ENCODE measurements around the gene GFRA1. TPM values are rescaled to one million over a fixed set of nuclear protein-coding genes. Genes with fewer than 3 reads are reported as not detected.

GFRA1 gene
- total RNA-seq, 4 donors from 2014 or later, result 57.9 to 104 (median 61.6) TPM

GRCh38 chr10:116281775-116282174 lies 8.8 kb upstream of the GFRA1 start:
- Histone ChIP-seq H3K4me1 (peaks cover 0 to 3% (median 0%) of the 10 kb centered on the region in 4 donors), H3K4me3 (no peak overlapping the region), H3K27ac (no peak overlapping the region), H3K27me3 (no peaks in the 10 kb centered on the region), H3K36me3 (no peaks in the 10 kb centered on the region), H3K9me3 (no peaks in the 10 kb centered on the region)
- 81 to 94% methylated on average over 3 of the region's 3 CpGs for WGBS, 2 donors
- no peak for TF ChIP-seq POLR2A (IDR thresholded peaks at IDR 0.05)
- TF ChIP-seq CTCF (IDR thresholded peaks at IDR 0.05), result no peak
- TF ChIP-seq EP300 (IDR thresholded peaks at IDR 0.05), result no peak
- DNase-seq (ENCODE audit: low spot score in 2 of 2), result no peak

GRCh38 chr10:116278846-116279245 lies 5.8 kb upstream of the GFRA1 start:
- Histone ChIP-seq H3K27ac (peak overlapping the region in 3 of 4 donors; percentile 32 to 89 (median 79)), H3K4me3 (no peak overlapping the region), H3K4me1 (peaks cover 0 to 12% (median 1%) of the 10 kb centered on the region in 4 donors), H3K36me3 (no peaks in the 10 kb centered on the region), H3K9me3 (no peaks in the 10 kb centered on the region), H3K27me3 (peaks cover 0 to 10% of the 10 kb centered on the region in 2 donors)
- TF ChIP-seq EP300 (IDR thresholded peaks at IDR 0.05) (peak in 1 of 2 donors; percentile 23), CTCF (IDR thresholded peaks at IDR 0.05) (no peak), POLR2A (IDR thresholded peaks at IDR 0.05) (no peak)
- no peak for DNase-seq (ENCODE audit: low spot score in 2 of 2)
- WGBS, 2 donors, result 36 to 39% methylated on average over 6 of the region's 6 CpGs

GRCh38 chr10:116276981-116277380 lies 4.0 kb upstream of the GFRA1 start:
- DNase-seq (ENCODE audit: low spot score in 2 of 2), result no peak
- Histone ChIP-seq H3K9me3 (no peaks in the 10 kb centered on the region), H3K4me3 (no peak overlapping the region), H3K4me1 (peaks cover 0 to 30% (median 1%) of the 10 kb centered on the region in 4 donors), H3K36me3 (no peaks in the 10 kb centered on the region), H3K27ac (no peak overlapping the region), H3K27me3 (peaks cover 0 to 10% of the 10 kb centered on the region in 2 donors)
- TF ChIP-seq EP300 (IDR thresholded peaks at IDR 0.05) (no peak), CTCF (IDR thresholded peaks at IDR 0.05) (no peak), POLR2A (IDR thresholded peaks at IDR 0.05) (no peak)
- WGBS, 2 donors, result 93 to 96% methylated on average over 3 of the region's 3 CpGs

DNA sequence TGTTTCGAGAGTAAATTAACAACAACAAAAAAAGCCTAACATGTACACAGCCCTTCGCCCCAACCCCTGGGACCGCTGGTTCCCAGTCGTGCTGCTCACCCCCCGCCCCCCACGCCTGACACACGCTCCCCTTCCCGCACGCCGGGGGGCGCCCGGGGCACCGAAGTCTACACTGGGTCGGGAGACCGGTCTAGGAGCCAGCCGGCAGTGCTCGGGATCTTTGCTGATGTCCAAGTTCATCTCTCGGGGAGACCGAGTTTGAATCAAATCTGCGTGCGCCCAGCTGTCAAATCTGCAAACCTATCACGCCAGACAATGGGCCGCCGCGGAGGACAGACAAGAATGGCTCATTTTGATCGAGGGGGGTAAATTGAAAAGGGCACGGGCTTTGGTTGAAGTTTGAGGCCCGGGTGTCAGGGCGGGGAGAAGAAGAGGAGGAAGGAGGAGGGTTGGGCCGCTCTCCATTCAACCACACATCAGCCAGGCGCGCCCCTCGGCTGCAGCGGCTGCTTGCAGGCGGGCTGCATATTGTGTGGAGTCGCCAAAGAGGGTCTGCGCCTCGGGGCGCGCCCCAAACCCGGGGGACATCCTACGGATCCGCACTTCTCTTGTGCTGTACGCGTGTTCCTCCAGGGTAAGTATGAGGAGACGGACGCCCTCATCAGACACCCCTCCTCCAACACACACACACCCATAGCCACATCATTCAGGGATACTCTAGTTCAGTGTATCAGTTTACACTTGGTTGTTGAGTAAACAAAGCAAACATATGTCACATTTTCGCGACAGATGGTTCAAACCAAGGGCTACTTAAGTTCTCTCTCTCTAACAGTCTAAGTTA lies 1.3 kb upstream of the GFRA1 start:
- Histone ChIP-seq H3K4me3 (peak overlapping the region; percentile 44 to 65 (median 48)), H3K27me3 (peaks cover 0 to 15% of the 10 kb centered on the region in 2 donors), H3K36me3 (no peaks in the 10 kb centered on the region), H3K9me3 (no peaks in the 10 kb centered on the region), H3K27ac (peak overlapping the region; percentile 47 to 93 (median 86)), H3K4me1 (peaks cover 0 to 55% (median 1%) of the 10 kb centered on the region in 4 donors)
- WGBS, 2 donors, result 1% methylated on average over 35 to 48 of the region's 49 CpGs
- TF ChIP-seq CTCF (IDR thresholded peaks at IDR 0.05) (no peak), EP300 (IDR thresholded peaks at IDR 0.05) (no peak), POLR2A (IDR thresholded peaks at IDR 0.05) (no peak)
- no peak for DNase-seq (ENCODE audit: low spot score in 2 of 2)
